Stimulated activated CD8-positive, alpha-beta memory T cell treated with anti-CD3 and anti-CD28 coated beads, Interleukin-4, amount 100 ng/mL, for 4 hours (primary cell): ENCODE results near the gene ARHGEF4.

Source experiments
- DNase-seq, 2 donors: peaks; one replicate each; pipeline ENCODE4 v3.0.0-alpha.2; 2020; ENCODE audit warnings: low read depth in 2 of 2, low spot score in 1 of 2

Gene ARHGEF4

DNA sequence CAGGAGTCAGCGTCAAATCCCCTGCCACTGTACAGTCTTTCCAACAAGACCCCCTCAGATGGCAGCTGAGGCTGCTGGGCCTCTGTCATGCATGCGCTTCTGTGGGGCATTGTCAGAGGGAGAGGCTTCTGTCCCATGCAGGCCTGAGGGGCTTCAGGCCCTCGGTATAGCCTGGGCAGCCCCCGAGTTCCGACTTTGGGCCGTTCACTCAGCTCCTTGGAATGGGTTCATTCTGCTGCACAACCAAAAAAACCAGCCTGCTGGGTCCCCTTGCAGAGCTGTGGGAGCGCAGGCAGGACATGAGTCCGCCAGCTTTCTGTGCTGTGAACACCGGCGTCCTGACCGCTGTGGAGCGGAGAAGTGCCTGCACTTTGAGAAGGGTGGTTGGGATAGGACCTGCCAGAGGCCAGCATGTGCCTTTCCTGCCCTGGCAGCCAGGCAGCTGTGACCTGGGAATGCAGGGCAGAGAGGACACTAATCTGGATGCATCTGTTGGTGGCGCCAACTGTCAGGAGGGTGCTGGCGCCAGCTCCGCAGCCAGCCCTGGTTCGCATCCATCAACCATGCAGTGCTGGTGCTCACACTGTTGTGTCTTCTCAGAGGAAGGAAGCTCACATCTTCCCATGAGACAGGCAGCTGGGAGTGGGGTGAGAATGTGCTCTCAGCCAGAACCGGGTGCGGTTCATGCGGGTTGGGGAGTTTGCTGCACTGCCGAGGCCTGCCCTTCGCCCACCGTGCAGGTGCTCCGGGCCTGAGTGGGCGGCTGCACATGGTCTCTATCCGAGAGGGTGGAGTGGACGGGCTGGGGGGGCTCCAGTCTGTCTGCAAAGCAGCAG is 14.3 kb downstream of the ARHGEF4 start:
- DNase-seq = no peak

DNA sequence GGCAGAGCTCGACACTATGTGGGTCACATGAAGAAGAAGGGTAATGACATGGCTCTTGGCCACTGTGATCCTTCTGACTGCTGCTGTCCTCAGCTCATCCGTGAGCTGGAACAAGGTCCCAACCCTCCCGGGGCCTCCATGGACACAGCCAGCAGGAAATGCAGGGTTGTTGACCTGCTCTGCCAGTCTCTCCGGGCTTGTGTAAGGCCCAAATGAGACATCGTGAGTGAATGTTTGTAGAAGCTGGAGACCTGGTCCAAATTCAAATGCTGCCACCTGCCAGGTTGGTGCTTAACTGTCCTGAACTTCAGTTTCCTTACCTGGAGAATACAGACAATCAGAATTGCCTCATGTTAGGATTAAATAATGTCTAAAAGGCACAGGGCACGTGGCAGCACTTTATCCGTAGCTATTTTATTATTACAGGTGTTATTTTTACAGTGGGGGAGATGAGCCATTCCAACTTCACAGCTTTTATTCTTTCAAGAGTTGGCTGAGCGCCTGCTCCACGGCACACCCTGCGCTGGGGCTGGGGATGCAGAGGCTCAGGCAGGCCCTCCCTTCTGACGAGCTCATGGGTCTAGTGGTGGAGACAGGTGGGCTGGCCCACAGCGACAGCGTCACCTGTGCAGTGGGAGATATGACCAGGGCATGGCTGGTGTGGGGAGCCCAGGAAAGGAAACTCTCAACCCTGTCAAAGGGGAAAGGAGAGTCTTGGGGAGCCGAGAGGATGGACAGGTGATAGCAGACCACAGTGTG is 15.1 kb downstream of the ARHGEF4 start:
- no peak for DNase-seq

DNA sequence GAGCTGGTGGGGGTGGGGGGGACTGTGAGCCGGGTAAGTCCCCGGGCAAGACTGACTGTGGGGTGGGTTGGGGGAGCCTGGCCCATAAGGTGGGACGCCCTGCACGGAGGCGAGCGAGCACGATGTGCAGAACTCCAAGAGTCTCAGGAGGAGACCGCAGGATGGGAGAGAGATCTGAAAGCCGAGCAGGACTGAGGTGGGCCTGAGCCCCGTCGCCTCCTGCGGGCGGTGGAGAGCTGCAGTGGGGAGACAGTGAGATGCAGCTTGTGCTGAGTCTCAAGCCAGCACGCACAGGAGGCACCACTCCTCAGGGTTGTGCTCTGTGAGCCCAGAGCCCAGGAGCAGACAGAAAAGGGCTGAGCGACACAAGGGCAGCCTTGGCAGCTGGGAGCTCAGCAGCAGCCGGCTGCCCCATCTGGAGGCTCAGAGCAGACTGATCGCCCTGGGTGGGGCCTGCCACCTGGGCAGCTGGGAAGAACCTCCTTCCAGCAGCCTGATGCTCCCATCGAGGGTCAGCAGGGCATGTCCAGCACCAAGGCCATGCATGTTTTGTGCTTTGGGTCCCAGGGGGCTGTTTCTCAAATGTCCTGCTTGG is 15.9 kb downstream of the ARHGEF4 start:
- DNase-seq = no peak

DNA sequence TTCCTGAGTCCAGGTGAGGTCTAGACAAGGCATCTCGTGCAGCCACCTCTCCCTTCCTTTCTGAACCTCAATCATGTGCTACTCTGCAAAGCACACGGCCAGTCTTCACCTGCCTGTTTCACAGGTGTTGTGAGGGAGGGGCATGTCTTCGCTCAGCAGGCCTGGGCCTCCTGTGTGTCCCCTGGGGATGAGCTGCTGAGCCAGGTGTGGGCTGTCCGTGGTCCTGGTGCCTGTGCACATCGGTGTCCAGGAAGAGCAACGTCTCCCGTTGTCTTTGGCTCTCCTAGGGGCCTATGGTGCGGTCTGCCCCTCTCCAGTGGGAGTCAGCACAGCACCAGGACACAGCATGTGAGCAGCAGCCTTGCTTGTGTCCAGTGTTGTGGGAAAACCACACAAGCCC is 16.7 kb downstream of the ARHGEF4 start:
- no peak for DNase-seq

DNA sequence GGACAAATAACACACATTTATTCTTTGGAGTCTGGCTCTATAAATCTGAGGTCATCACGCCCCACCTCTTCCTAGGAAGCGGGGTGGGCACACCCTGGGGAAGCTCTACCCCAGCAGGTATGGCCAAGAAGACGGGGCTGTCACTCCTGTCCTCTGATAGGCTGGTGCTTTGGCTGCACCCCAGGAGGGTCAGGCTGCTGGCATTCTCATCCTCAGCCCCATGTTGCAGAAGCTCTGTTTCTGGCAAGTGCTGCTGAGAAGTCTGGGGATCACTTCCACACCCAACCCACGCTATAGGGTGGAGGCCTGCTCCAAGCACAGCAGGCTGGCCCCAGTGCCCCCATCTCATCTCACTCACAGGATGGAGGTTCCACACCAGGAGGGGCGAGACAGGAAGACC is 17.6 kb downstream of the ARHGEF4 start:
- DNase-seq = no peak

DNA sequence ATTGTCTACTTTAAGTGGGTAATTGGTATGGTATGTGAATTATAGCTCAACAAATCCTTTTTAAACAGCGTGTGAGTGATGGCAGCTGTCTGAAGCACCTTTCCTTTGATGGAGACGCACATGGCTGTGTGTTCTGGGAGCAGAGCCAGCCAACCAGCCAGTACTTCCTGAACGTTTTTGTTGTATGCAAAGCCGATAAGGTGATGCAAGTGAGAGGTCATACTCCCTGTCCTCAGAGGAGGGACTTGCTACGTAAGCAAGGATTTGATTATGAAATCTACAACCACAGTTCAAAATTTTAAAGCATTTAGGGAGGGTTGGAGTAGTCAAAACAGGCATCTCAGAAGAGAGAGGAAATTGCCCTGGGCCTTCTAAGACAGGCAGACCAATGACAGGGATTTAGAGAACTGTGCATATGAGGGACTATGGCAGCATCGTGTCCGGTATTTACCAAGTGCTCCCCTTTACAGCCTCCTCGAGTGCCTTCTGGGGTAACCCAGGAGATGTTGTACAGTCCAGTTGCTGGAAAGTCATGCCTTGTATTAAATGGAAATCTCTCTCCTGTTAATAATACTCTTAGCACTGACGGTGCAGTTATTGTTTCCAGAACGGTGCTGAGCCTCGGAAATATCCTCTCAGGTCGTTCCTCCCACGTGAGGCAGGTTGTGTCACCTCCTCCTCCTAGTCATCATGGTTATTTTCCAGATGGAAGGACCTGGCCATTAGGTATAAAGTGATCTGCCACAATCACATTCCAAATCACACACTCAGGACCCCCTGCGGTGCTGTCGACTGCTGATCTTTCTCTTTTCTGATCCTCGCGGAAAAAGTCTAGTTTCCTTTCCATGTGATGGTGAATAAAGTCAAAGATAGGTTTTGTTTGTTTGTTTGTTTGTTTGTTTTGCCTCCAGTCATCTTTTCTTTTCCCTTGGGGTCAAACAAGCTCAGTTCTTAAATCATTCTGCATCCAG is 28.4 kb downstream of the ARHGEF4 start:
- DNase-seq = no peak

DNA sequence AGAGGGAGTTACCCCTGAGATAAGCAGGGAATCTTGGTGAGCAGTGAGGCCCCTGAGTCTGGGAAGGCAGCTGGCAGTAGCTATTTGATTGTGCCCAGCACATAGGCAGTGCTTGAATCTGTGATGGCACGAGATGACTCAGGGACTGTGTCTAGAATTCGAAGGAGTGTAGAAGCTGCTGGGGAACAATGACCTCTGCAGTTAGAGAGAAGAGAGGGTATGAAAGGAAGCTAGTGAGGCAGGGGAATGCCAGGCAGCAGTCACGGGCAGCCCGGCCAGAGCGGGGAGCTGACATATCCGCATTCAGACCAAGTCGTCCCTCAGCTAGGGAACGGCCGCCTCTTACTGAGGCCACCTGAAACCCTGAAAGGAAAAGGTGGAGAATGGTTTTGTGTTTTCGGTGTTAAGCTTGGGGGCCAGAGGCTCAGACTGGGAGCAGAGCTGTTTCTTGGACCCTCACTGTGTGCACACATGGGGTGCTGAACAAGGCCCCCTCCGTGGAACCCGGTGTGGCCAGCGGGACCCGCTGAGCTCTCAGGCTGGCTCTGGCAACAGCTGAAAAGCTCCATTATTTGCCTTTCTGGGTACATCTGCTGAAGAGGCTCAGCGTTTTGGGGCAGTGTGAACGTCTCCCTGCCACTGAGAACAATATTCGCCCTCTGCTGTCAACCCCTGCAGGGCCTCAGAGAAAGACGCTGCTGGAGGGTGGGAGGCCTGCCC is 32.9 kb downstream of the ARHGEF4 start:
- no peak for DNase-seq

DNA sequence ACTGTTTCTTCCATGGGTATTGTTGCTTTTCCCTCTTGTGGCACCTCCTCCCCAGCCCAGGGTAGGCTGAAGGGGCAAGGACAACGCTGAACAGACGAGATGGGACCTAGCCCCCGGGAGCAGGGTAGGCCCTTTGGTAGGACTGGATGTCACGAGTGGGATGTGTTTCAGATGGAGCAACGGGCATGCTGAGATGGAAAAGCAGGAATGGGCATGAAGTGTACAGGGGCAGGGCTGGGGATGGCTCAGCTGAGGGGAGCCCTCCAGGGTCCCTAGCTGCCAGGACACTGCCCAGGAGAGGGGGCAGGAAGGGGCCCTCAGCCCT is 33.4 kb downstream of the ARHGEF4 start:
- DNase-seq = no peak

DNA sequence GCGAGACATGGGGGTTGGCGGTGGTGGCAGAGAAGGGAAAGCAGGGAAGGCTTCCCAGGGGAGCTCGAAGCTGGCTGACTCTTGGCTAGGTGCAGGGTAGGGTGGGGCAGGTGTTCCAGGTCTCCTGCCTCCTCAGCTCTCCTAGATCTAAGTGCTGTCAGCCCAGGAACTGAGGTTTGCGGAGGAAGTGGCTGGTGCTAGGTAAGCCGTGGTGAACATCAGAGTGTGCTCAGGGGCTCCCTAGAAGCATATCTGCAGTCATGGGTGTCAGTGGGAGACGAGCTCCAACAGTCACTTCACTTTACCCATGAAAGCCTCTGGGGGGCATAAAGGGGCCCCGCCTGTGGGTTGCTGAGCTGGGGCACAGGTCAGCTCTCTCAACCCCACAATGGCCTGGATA is 34.1 kb downstream of the ARHGEF4 start:
- DNase-seq = no peak

DNA sequence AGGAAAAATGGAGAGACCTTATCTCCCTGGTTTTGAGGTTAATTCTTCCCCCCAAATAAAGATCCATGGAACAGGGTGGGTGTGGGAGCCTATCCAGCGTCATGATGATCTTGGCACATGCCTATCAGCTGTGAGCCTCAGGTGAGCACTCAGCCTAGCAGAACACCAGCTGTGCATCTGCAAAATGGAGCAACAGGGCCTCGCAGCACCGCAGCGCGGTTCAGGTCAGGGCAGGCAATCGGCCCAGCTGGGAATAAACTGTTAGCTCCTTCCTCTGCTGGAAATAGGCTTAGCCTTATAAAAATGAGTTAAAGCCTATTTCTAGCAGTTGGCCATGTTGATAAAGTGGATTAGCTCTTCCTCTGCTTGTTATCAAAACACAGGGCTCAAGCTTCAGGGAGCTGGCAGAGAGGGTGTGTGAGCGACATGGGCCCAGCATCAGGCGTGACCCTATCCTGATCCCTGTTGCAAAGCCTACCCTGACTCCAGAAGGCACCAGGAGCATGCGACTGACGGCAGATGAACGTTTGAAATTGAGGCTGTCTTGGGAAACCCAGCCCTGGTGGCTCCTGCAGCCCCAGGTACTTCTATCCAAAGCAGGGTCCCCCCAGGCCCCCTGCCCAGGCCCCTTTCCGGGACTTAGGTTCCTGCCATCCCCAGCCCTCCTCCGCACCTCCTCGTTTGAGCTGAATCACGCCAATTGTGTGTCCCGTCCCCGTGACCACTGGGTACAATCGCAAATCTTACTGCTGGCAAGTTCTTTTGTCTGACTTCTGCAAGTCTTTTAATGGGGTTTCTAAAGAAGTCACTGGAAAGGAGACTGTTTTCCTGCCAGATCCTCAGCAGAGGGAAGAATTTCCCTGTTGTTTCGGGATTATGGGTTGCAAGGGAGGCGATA is 35.4 kb downstream of the ARHGEF4 start:
- no peak for DNase-seq

DNA sequence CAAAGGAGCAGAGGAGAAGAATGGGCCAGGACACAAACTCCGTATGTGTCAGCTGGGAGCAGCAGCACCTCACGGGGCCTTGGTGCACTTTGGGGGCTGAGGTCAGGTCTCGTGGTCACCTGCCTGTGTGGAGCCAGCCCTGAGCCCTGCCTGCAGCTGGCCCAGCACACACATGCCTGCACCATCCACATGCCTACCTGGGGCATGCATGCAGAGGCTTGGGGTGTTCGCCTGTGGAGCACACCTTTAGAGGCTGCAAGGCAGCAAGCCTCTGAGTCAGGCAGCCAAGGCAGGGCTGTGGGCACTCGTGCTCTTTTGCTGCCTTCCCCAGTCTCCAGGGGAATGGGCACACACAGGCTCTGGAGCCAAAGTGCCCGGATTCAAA is 36.0 kb downstream of the ARHGEF4 start:
- DNase-seq = no peak

DNA sequence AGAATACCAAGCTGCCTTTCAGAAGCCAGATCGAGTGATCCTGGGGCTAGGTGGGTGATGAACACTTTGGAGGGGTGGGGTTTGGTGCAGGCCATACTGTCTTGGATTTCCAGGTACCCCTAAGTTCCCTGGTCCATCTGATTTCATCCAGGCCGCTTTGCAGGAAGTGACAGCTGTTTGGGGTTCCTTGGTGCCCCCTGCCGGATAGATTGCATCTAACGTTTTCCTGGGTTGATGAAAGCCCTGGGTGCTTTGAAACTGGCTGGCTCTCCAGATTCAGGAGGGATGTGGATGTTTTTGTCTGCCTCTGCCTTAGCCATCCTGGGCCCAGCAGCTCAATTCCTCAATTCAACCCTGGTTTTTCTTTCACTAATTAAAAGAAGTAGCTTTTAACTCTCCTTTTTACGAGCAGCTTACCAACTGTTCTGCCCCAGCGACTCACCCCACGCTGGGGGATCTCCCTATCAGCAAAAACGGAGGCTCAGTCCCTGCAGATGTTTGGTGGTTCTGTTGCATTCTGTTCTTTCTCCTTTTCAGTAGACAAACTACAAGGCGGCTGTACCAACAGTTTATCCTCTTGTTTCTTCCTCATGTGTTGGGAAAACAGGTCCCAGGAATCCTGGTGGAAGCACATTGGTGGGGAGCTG is 37.1 kb downstream of the ARHGEF4 start:
- DNase-seq = peak; percentile 47 to 56

DNA sequence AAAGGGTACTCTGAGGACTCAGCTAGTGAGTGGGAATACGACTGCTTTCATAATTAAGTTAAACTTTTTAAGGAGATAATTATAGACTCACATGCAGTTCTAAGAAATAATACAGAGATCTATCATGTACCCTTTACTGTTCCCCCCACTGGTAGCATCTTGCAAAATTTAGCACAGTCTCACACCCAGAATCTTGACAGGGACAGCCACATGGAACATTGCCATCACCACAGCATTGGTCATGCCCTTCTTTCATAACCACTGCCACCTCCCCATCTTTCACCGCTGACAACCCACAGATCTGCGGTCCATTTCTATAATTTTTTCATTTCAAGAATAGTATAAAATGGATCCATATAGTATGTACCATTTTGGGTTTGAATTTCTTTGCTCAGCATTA is 37.8 kb downstream of the ARHGEF4 start:
- no peak for DNase-seq

DNA sequence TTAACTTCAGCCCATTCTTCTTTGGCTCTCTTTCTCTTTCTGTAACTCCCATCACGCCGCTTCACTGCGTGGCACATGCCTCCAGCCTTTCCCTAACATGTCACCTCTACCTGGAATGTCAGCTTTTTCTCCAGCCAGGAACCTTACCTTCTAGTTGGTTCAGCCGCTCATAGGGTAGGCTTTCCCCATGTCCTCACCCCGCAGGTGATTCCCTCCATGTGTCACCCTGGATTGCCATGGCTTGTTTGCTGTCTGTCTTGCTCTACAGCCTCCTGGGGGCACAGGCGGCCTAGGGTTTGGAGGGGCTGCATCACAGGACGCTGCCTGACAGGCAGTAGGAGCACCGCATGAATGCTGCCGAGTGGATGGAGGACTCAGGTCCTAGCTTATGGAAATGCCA is 39.2 kb downstream of the ARHGEF4 start:
- no peak for DNase-seq

DNA sequence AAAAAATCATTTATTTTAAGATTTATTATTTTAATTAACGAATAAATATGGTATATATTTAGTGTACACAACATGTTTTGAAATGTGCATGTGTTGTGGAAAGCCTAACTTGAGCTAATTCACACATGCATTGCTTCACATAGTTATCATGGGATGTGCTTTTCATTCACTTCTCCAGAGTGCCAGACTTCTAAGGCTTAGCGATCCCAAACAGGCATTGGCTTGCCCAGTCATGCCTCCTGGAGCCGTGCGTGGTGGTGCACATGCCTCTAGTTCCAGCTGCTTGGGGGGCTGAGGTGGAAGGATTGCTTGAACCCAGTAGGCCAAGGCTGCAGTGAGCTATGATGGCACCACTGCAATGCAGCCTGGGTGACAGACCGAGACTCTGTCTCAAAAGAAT is 40.5 kb downstream of the ARHGEF4 start:
- no peak for DNase-seq

DNA sequence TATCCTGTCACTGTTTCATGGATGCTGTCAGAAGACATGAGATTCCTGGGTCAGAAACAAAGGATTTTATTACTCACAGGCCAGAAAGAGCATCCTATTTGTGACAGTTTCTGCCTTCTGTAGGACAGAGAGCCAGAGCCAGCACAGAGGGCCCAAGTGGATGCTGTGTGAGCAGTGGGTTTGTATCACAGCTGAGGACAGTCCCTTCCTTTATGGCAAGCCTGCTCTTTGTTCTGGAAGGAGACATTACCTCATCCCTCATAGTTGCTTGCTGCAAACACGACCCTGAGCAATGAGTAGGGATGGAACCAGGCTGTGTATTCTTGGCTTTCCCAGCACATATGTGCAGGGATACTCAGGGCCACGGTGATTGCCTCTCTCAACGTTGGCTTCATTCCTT is 41.6 kb downstream of the ARHGEF4 start:
- DNase-seq = no peak

DNA sequence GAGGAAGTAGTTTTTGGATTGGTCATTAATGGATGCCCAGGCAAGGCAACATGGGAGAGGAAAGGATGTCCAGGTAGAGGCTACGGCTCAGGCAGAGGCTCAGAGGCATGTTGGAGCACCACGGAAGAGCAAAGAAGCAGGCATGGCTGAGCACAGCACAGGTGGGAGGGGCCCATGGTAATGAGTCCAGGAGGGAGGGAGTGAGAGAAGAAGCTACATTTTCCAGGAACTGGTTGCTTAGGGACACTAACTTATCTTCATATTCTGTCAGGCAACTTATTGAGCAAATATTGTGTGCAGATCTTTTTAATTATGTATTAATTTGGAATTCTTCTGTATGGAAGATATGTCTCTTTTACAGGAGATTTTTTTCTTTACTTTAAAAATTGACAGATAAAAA is 42.2 kb downstream of the ARHGEF4 start:
- no peak for DNase-seq

DNA sequence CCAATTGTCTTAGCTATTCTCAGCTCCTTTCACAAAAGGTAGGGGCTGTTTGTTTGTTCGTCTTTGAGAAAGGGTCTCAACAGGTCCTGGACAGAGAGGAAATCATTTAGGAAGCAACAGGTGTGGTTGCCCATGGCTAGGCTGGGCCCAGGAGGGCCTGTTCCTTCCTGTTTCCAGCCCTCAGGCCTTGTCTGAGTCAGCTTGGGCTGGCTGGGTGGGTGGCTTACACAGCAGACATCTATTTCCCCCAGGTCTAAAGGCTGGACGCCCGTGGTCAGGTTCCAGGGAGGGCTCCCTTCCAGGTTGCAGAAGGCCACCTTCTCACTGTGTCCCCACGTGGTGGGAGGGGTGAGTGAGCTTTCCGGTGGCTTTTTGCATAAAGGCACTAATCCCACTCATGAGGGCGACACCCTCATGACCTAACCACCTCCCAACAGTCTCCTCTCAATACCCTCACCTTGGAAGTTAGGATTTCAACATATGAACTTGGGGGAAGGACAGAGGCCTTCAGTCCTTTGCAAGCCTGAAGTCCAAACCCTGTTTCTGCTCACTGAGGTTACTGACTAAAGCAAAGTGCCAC is 45.5 kb downstream of the ARHGEF4 start:
- DNase-seq = no peak

DNA sequence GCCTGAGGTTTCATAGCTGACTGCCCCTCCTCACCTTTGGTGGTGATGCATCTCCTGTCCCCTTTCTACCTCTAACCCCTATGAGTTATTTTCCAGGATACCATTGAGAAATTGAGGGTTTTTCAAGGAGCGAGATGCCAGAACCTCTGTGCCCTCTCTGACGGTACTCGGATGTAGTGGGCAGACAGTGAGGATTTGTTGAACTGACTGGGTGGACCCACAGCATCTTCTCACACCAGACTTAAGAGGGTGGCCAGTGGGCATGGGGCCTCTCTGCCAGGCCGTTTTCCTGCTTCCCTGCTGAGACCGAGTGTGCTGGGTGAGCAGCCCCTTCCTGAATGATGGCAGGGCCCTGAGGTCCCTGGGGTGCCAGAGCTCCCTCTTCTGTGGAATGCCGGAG is 46.3 kb downstream of the ARHGEF4 start:
- DNase-seq = no peak
